ENCODE measurements around the gene ASCC1.

Gene ASCC1

DNA sequence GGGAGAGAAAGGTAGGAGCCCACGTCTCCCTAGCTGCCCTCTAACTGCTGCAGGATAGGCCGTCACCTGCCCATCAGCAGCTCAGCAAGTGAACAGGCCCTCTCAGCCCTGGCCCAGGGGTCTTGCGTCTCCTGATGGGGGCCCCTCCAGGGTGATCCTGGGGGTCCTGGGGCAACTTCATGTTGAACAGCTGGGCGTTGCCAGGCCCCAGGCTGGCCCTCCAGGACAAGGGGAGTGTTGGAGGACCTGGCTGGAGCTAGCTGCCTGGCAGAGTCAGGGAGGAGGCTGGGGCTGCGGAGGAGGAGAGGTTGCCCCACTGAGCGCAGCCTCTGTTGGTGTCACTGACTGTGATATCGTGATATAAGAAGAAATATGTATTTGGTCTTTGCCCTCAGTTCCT, 162.4 kb downstream of the ASCC1 start:
- in situ Hi-C loops (cut with MboI; ENCODE audit: low sequenced_read_pairs): no loop called here

- in situ Hi-C loops (cut with MboI; ENCODE audit: low sequenced_read_pairs): no loop called here
Observed at GRCh38 chr10:72050873-72051272, 165.2 kb downstream of the ASCC1 start.

- in situ Hi-C loops (cut with MboI; ENCODE audit: low sequenced_read_pairs): no loop called here
Observed at GRCh38 chr10:72049969-72050781, 165.9 kb downstream of the ASCC1 start.

GRCh38 chr10:72049472-72049871, 166.6 kb downstream of the ASCC1 start:
- in situ Hi-C loops (cut with MboI; ENCODE audit: low sequenced_read_pairs): no loop called here

DNA sequence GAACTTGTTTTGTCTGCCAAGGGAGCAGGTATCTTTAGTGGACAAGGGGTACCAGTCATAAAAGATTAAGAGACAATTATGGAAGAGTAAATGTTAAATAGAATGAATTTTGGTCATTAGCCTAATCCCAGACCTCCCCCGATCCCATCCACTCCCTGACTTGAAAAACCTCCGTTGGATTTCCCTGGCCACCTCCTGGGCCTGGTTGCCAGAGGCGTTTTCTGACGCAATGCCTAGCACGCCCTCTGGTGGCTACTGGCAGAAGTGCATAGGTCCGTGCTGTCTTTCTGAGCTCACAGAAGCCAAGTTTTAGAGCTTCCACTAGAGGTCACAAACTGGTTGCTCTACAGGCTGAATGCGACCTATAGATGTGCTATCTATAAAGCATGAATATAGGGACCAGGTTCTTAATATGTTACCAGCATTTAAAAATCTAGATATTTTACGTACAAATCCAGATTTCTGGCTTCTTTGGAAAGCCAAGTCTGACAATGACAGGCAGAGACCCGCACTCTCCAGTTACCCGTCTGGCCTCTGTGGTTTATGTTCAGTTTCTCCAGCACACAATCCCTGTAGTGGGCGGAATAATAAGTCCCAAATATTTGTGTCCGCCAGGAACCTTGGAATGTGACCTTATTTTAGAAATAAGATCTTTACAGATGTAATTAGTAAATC, 167.5 kb downstream of the ASCC1 start:
- in situ Hi-C loops (cut with MboI; ENCODE audit: low sequenced_read_pairs): no loop called here
